Stromal cell of bone marrow (primary cell): ENCODE data around the gene PHC2.
A peak's percentile ranks its signal among the peaks of the same experiment; 100 is the strongest.

Experiments
- DNase-seq: peaks from one replicate; pipeline ENCODE4 v3.0.0-alpha.2; 2012; ENCODE audit warnings: low read depth

PHC2 gene

DNA sequence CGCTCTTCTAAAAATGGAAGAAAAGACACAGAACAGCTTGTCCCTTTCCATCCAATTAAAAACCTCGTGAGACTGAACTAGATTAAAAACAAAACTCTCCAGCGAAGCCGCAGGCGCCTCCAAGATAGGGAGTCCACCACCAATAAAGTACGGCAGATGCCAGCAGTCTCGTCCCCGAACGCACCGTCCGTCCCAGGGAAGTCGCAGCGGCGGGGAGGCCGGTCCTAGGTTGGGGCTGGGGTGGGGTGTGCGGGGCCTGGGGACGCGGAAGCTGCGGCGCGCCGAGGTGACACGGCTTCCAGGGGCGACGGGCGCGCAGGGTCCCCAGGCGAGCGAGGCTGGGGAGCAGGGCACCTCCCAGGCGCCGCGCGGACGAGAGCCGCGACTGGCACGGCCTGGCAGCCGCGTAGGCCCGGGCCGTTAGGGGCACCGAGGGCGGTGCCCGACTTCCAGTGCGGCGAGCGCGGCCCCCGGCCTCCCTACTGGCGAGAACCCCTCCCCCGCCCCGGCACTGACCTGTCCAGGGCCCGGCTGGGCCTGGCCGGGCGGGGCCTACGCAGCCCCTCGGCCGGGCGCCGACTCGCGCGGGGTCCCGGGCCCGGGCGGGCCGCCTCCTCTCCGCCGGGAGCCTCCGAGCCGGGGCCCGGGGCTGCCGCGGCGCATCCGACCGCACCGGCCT, 81.7 kb downstream of the PHC2 start:
- no peak for DNase-seq

DNA sequence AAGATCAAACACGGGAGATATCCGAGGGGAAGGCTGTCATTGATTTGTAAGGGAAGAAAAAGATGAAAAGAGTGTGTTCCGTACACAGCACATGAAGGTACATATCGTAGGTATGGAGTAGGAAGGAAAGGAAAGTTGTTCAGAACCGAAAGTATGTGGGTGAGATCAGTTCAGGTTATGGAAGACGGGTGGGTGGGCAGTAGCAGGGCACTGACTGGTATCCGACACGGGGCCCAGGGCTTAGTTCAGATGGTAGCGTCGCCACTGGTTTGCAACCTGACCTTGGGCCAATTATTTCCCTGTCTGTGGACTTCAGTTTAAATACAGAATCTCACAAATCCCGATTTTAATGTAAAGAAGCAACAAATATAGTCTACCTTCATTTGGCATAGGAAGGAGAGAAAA, 82.2 kb downstream of the PHC2 start:
- no peak for DNase-seq

DNA sequence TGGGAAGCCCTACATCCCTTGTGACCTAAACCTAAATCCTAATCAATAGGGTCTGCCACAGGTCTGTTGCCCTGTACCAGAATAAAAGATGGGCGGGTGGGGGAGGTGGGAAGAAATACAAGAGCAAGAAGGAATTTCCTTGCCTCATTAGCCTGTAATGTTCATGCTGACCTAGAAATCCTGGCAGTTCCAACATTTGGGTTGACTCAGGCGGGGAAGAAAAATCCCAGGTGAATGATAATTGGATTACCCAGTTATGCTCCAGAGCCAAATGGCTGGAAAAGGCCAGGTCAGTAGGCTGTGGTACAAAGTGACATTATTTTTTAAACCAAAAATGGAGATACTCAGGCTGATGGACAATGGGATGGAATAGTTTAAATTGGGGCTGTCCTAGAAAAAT, 82.7 kb downstream of the PHC2 start:
- no peak for DNase-seq

DNA sequence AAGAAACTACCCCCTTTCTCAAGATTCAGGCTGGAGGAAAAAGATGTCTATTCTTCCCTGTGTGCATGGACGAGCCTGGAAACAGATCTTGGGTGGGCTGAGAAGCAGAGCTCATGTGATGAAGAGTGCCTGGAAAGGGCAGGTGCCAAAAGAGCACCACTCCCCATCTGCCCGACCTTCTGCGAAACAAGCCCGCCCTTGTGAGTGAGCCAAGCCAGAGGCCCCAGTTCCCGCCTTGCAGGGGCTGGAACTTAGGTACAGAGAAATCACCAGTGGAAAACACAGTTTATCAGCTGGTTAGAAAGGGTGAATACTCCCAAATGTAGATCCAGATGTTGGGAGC, 83.3 kb downstream of the PHC2 start:
- no peak for DNase-seq

DNA sequence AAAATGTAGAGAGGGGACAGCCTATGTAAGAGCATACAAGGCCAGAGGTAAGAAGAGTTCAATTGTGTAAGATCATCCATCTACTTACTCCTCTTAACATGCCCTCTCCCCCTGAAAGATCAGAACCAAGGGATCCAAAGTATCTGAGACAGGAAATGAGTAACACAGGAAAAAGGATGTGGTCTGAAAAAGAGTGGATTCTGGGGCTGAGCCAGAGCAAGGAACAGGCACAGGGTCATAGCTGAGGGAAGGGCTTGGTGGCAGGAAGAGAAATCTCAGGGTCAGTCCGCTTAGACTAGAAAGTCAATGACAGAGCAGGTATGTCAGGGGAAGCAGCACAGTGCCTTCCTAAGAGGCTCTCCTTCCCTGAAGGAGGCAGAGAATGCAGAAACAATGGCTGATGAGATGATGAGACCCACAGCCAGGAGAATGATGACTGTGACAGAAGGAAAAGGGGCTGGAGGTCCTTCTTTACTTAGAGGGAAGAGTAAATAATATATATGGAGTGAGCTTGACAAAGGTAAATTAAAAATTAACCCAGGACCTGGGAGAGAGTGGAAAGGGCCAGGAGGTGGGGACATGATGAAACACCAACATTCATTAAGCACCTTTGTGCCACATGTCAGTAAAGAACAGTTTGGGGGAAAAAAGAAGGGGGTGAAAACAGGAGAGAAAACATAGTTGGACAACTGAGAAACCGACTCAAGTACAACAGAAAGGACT, 83.8 kb downstream of the PHC2 start:
- DNase-seq, result peak; percentile 81

DNA sequence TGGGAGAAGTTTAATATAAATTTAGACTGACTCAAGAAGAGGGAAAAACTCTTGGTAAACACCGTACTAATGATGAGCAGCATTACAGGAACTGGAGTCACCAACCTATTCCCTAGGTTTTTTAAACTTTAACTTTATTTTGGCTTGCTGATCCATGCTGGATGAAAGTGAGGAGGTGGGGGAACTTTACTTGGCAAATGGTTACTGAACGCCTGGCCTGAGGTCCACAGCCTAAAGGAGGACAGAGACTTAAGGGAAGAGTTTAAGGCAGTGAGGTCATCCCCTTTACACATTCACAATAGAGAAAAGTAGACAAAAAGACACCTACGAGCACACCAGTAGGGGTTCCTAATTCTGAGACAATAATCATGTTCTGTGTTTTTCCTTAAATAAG, 84.4 kb downstream of the PHC2 start:
- no peak for DNase-seq

DNA sequence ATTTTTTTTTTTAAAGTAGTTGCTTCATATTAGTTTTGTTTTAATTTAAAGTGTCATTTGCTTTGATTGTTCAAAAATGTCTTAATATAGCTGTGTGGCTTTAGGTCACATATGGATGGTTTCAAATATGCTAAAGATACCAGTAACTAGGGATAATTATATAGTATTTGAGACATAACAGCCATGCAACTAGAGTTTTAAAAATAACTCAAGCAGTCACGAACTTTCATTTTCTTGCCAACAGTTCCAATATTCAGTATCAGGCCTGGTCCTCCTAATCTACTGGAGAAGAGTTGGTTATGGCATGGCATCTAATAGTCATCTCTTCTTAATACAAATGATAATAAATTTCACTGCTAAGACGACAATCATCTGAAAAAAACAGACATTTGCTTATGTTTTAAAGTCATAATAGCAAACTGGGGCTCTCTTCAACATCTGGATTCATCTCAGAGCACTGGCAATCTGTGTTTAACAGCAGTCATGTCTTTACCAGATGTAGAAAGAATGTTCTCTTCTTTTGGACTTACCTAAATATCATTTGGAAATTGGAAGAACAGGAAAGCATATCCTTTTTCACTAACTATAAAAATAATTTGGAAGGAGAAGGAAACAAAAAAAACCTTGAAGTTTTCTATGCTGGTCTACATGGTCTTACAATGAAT, 85.9 kb downstream of the PHC2 start:
- DNase-seq, result no peak

DNA sequence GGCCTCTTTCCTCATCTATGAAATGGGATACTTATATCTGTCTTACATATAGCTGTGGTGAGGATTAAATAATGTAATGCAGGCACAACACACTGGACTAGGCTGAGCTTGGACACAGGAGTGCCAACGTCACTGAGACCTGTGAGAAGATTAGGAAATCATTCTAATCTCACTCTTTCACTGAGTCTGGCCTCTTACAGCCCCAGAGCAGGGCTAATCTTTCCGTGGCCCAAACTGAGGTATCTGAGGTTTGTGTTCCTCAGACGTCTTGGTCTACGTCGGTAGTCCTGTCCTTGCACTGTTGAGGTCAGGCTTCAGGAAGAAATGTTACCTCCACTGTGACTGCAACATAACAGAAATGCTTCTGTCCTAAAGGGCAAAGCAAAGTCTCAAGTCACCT, 87.4 kb downstream of the PHC2 start:
- no peak for DNase-seq

DNA sequence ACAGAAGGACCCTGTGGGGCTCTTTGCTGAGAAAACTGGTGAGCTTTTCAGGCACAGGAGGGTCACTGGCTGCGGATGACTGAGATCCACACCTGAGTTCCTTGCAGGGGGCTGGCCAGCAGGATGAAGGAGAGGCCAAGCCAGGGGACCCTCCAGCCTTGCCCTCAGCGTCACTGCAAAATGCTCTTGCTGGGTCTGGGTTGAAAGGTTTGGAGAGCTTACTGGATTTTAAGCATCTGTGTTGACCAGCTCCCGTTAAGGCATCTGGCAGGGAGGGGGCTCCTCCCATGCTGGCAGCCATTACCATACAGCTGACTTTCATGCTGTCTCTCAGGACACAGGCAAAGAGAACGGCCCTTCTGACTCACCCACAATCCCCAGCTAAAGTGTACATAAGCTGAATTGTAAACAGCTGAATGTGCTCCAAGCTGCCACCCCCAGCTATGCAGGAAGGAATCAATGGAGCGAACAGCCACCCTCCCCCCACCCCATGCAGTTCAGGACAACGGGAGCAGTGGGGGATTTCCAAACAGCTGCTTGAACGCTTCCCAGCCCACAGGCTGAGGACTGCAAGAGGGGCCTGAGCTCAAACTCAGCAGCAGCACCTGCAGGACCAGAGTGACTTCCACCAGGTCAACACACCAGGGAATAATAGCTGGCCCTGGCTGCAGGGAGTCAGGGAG, 88.7 kb downstream of the PHC2 start:
- peak; percentile 90 for DNase-seq

DNA sequence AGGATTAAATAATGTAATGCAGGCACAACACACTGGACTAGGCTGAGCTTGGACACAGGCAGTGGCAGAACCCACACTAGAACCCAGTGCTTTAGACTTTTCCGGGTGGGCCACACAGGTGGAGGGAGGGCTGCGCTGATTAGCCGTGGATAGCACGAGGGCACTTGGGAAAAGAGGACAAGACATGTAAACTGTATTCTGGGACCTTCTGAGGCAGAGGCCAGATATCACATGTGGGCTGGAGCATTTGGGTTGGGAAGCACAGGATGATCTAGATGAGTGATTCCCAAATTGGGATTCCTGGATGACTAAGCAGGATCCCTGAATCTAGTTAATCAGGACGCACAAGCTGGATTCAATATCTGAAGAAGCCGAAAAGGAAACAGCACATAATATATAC, 89.7 kb downstream of the PHC2 start:
- no peak for DNase-seq

DNA sequence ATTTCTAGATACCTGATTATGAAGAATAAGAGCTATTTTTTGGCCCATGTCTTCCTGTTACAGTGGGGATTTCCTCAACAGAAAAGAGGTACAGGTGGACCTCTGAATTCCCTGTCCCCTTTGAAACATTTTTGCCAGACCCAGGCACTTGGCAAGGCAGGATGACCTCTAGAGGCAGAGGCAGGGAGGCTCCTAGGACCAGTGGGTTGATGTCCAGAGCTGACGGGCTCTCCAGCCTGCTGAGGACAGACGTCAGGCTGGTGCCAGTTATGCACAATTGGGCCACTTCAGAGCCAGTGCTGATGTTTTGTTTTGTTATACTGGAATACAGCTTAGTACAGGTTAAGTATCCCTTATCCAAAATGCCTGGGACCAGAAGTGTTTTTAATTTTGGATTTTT, 91.5 kb downstream of the PHC2 start:
- DNase-seq, result no peak

DNA sequence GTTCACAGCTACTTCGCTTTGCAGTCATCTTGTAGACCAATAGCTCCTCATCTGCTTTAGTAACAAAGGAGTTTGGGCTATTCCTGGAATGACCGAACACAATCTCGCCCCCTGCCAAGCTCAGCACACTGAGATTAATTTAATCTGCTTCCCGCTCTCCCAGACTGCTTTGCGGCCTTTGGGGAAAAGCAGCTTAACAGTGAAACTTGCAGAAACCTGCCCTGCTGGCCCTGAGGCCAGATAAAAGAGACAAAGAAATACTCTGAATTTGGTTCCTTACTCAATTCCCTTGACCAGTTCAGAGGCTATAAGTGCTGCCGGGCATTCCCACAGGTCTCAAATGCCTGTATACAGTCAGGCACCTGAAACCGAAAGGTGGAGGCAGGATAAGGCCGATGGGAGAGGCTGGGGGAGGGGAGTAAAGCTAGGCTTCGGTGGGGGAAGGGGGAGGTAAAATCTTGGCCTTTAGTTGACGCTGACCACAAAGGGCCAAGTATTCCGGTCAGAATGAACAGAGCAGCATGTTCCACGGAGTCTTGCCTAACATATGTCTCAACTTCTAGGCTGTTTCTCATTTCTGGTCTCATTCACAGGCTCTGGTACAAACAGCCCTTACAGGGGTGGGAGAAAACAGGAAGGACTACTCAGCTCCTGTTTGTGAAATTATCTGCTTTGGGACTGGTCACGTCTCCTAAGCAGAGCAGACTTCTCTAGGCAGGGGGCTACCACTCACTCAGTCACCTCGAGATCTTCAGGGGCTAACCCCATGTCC, 92.3 kb downstream of the PHC2 start:
- DNase-seq, result peak; percentile 80

DNA sequence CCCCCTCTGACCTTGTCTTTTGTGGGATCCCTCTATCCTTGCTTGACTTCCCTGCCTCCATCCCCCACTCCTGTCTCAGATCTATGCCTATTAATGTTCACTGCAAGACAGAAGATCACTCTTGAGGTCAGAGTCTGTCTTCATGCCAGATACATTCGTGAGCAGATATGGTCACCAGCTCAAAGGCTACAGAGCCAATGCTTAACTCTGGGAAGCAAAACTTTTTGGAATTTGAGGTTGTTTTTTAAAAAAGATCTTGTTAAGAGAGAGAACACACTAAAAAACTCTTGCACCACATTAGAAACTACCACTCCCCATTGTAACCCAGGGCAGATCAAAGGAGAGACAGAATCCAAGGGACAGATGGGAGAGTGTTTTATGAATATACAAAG, 92.9 kb downstream of the PHC2 start:
- DNase-seq, result peak; percentile 63

DNA sequence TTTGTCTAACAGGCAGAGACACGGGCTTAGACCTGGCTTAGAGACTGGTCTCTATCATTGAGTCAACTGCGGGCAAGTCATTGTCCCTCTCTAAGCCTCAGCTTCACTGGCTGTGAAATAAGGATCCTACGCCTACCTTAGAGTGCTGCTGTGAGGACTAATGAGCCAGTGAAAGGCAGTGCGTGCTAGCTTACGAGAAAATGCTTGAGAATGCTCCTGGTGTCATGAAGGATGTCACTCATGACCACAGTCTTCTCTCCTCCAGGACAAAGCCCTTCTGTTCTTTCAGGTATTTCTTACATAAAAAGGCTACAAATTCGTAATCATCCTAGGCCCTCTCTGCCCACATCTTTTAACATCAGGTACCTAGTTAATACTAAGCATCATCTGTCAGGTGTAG, 93.5 kb downstream of the PHC2 start:
- no peak for DNase-seq

DNA sequence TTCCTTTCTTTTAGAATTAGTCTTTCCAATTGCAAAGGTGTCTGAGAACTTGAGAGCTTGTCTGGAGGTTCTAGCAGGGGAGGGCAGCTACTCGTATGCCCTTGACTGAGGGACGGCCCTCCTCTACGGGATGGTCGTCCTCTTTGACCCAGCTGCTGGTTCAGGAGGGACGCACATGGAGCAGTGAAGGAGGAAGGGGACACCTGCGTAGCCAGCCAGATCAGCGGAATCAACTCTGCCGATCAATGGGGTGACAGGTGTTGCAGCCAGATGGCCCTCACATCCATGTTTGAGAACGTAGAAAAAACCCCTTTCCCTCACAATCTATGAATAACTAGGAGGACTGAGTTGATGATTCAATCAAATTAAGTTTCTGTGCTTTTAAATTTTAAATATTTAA, 94.3 kb downstream of the PHC2 start:
- no peak for DNase-seq

DNA sequence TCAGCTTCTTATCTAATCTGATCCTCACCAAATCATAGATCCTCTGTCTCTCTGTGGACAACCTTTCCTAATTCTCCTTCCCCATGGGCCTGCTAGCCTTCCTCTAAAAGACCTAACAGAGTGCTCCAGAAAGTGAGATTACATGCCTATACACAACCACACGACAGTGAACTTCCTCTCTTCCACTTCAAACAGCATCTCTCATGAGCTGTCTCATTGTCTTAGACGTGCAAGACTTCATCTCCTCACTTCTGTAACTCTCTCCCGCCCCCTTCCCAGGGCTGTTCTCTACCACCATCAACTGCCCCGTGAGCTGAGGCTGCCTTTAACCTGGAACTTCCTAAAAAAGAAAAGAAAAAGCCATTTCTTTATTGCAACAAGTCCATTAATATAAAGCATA, 95.9 kb downstream of the PHC2 start:
- DNase-seq, result no peak

DNA sequence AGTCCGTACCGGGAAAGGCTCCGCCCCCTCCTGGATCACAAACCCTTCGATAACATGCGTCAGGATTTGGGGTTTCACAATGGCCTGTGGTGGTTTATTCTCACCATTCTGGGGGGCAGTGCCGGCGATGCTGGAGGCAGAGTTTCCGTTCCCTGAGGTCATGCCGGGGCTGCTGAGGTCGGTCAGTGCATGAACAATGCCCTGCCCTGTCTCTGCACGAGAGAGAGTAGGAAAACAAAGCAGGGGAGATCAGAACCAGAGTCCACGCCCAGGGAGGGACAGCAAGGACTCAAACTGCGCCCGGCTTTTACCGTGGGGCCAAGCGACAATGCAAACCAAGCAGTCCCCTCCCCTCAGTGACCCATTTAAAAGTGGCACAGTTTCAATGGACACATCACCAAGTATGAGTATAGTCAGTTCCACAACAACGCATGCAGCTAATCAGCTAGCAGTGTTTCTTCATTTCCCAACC, 96.8 kb downstream of the PHC2 start:
- peak; percentile 84 for DNase-seq

DNA sequence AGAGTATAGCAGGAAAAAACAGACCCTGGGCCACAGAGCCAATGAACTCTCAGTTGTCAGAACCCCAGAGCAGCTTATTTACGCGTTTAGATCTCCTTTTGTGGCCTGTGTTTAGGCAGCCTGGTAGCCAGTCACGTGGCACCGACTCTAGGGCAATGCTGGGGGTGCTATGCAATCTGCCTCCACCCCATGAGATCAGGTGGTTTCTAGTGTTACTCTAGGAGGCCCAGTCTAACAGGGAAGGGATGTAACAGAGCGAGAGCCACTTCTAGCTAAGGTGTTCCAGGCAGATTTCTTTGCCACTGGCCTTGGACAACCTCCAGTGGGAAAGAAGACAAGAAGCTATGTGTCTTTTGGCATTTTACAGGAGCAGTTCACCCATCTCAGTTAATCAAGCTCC, 98.0 kb downstream of the PHC2 start:
- DNase-seq, result no peak

DNA sequence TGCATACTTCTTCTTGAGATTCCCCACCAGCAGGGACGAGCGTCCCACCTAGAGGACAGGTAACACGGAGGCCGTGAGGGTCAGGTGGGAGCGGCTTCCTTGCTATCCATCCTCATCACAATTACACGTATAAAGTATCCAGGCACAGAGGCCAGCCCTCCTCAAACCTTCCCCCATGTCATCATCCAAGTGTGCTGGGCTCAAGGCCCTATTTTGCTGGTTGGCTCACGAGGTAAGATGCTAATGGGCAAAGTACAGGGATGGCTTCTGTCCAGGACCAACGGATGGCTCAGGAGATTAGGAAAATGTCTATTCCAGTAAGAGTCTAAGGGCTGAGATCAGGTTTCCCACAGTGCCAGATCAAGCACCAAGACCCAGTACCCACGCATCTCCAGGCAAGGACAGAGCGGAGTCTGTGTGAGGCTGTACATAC, 98.5 kb downstream of the PHC2 start:
- DNase-seq, result peak; percentile 61

DNA sequence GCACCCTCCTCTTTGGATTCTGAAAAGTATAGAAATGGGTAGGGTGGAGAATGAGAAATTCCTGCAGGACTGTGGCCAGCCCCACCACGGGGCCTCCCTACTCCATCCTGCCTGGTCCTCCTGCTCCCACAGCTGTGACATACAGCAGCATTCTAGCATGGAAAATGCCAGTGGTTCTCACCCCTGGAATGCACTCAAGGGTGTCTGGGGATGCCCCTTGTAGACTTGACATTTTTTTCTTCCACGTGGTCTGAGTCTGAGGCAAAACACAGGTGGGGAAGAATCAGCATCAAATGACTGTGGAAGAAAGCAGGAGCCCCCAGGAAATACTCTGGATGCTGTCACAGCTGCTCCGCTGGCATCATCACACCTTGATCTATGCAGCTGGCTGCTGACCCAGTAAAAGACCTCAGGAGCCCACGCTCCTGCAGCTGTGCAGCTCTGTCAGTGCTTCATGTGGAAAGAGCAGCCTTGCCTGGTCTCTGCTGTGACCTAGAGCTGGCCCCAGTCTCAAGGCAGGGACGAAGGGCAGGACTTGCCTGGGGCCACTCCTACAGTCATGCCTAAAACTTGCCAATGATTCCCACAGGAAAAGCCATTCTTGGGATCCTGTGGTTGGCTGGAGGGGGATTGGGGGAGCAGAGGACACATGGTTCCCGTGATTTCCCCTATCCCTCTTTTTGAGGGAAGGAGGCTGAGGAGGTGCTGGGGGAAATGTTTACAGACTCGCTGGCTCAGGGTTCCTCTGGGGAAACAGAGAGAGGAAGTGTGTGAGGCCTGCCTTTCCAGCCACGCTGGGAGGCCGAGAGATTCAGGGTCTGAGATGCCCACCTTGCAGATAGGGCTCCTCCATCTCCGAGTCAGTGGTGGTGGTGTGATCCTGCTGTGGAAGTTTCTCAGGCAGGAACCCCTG, 99.2 kb downstream of the PHC2 start:
- no peak for DNase-seq

DNA sequence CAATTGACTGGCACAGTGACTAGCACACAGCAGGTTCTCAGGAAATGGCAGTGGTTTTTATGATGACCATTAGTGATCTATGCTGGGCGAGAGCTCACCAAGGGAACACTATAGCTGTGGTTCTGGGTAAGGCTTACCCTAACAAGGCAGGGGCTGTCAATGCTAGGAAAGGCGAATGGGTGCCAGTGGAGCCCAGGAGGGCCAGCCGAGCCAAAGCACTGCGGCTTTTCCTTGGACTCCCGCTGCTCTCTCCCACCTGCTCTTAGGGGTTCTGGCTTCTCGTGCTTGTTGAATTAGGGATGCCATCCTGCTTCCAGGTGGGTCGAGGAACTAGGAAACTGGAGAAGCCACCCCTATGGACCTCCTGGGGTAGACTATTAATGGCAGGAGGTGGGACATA, 100.0 kb downstream of the PHC2 start:
- no peak for DNase-seq
